Tibial nerve (tissue), 4 donors: ENCODE measurements around the gene INO80E. TPM values are rescaled to one million over a fixed set of nuclear protein-coding genes. Genes with fewer than 3 reads are reported as not detected.

Source experiments
- DNase-seq, 2 donors: peaks; one replicate each; pipeline ENCODE4 v3.0.0-alpha.2; 2019; ENCODE audit warnings: low spot score in 2 of 2
- H3K27ac ChIP-seq, 4 donors: fragments of 200-600 bp; sonication (generic) in 3 of 4; one replicate each; pipeline ENCODE4 v1.5.1; 2017 to 2019; ENCODE audit warnings: mild to moderate bottlenecking in 1 of 4
- H3K27me3 ChIP-seq, 2 donors: fragments of 200-600 bp; sonication (generic) in 1 of 2; one replicate each; pipeline versions ENCODE4 v1.5.1 to v1.6.0; 2017 to 2019
- H3K36me3 ChIP-seq, 3 donors: fragments of 200-600 bp; sonication (generic); one replicate each; pipeline ENCODE4 v1.5.1; 2018 to 2019
- H3K4me1 ChIP-seq, 4 donors: fragments of 200-600 bp; sonication (generic) in 3 of 4; one replicate each; pipeline ENCODE4 v1.5.1; 2017 to 2019
- H3K4me3 ChIP-seq, 4 donors: fragments of 200-600 bp; sonication (generic) in 3 of 4; one replicate each; pipeline ENCODE4 v1.5.1; 2017 to 2019; ENCODE audit warnings: mild to moderate bottlenecking in 1 of 4, moderate library complexity in 1 of 4
- H3K9me3 ChIP-seq, 4 donors: fragments of 200-600 bp; sonication (generic) in 3 of 4; one replicate each; pipeline ENCODE4 v1.5.1; 2017 to 2019
- EP300 ChIP-seq, 2 donors: sonication (generic); formaldehyde crosslinking; IDR thresholded peaks; one replicate each; pipeline ENCODE4 v1.6.1; 2017; ENCODE audit warnings: antibody characterized with exemption in 2 of 2, mild to moderate bottlenecking in 1 of 2
- POLR2A ChIP-seq, 2 donors: fragments of 450-650 bp; IDR thresholded peaks; one replicate each; pipeline ENCODE4 v1.6.1; 2017; ENCODE audit warnings: antibody characterized with exemption in 2 of 2, mild to moderate bottlenecking in 2 of 2, moderate library complexity in 2 of 2
- WGBS, 2 donors: methylation state at CpG; one replicate each; pipeline ENCODE4 v1.1.5; 2018; 5-methylcytosine and 5-hydroxymethylcytosine counted together
- total RNA-seq, 4 donors: library from RNA; depleted of rRNA; stranded (reverse); fragments of >200 nt; gene quantifications; one replicate each; pipeline ENCODE4 v1.1.0, GENCODE V29; 2016
- TF ChIP-seq, protein P1 (sequence below), 5 experiments: fragments of 200-600 bp in 3 of 5; fragments of 450-650 bp in 2 of 5; sonication (generic) in 3 of 5; IDR thresholded peaks; one replicate each; pipeline ENCODE4 v1.5.1; 2016 to 2019; ENCODE audit warnings: antibody characterized with exemption in 5 of 5, mild to moderate bottlenecking in 3 of 5, moderate library complexity in 2 of 5

The INO80E gene
- total RNA-seq, 4 donors from 2014 or later = 36.6 to 60.4 (median 51.6) TPM

DNA sequence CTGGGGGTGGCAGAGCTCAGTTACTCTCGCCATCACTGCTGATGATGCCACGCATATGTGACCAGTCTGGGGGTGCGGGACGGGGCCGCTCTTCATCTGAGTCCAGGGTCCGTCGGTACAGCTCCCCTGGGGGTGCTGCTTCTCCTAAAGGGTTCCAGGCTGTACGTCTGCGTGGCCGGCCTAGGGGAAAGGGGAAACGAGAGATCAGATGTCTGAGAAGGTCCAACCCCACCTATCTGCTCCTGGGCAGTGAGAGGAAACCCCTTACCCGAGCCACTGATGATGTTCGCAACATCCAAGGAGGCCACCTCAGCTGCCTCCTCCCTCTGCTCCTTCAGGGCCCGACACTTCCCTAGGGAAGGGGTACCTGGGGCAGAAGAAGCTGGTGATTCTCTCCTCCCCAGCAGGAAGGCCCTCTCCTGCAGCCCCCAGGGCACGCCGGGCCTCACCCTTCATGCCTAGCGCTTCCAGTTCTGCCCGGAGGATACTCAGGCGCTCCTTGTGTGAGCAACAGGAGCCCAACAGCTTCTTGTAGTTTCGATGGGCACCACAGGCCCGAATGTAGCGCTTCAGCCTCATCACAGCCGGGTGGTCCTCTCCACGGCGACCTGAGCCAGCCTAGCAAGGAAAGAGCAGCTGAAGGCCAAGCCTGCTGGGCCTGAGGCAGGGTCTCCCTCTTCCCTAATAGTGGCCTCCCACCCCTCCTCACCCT is 2.7 kb upstream of the INO80E start:
- Histone ChIP-seq H3K27me3 (no peaks in the 10 kb centered on the region), H3K4me3 (no peak overlapping the region), H3K27ac (no peak overlapping the region), H3K36me3 (peaks cover 8 to 68% (median 14%) of the 10 kb centered on the region in 3 donors), H3K9me3 (no peaks in the 10 kb centered on the region), H3K4me1 (peaks cover 0 to 30% (median 13%) of the 10 kb centered on the region in 4 donors)
- DNase-seq = no peak
- TF ChIP-seq POLR2A (IDR thresholded peaks at IDR 0.05) = no peak
- WGBS, 2 donors = 87 to 88% methylated on average over 20 to 23 of the region's 25 CpGs

DNA sequence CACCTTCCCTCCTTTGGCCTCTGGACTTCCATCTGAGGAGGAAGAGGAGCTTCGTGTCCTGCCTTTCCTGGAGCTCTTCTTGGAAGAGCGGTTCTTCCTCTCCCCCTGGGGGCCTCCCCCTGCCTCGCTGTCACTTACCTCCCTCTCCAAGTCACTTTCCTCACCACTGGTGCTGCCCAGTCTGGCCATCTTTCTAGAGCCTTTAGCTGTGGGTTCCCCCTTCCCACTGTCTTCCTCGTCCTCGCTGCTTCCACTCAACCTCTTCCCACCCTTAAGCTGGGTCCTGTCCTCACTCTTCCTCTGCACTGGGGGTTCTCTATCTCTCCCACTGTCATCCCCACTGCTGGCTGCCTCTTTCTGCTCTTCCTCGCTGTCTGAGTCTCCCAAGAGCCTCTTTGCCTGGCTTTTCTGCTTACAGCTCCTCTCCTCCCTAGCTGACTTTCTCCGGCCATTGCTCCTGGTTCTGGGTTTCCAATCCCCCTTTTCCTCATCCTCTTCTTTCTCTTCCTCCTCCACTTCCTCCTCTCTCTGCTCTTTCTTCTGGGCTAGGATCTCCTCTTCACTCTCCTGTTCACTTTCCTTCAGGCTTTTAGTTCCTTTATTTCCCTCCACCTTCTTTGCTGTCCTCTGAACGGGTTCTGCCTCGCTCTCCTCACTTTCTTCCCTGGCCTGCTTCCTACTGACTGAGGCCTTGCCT is 2.0 kb upstream of the INO80E start:
- no peak for DNase-seq
- peak overlapping the region in 1 of 4 donors; percentile 79 for H3K4me3 ChIP-seq
- H3K4me1 ChIP-seq = peaks cover 0 to 30% (median 13%) of the 10 kb centered on the region in 4 donors
- H3K9me3 ChIP-seq = no peaks in the 10 kb centered on the region
- H3K27ac ChIP-seq = peak overlapping the region in 2 of 4 donors; percentile 8 to 100
- TF ChIP-seq POLR2A (IDR thresholded peaks at IDR 0.05) (no peak), EP300 (IDR thresholded peaks at IDR 0.05) (no peak)
- TF ChIP-seq, protein P1, sequence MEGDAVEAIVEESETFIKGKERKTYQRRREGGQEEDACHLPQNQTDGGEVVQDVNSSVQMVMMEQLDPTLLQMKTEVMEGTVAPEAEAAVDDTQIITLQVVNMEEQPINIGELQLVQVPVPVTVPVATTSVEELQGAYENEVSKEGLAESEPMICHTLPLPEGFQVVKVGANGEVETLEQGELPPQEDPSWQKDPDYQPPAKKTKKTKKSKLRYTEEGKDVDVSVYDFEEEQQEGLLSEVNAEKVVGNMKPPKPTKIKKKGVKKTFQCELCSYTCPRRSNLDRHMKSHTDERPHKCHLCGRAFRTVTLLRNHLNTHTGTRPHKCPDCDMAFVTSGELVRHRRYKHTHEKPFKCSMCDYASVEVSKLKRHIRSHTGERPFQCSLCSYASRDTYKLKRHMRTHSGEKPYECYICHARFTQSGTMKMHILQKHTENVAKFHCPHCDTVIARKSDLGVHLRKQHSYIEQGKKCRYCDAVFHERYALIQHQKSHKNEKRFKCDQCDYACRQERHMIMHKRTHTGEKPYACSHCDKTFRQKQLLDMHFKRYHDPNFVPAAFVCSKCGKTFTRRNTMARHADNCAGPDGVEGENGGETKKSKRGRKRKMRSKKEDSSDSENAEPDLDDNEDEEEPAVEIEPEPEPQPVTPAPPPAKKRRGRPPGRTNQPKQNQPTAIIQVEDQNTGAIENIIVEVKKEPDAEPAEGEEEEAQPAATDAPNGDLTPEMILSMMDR (IDR thresholded peaks at IDR 0.05) = no peak
- H3K36me3 ChIP-seq = peaks cover 9 to 65% (median 14%) of the 10 kb centered on the region in 3 donors
- no peaks in the 10 kb centered on the region for H3K27me3 ChIP-seq
- WGBS, 2 donors = 82 to 83% methylated on average over 9 of the region's 9 CpGs

DNA sequence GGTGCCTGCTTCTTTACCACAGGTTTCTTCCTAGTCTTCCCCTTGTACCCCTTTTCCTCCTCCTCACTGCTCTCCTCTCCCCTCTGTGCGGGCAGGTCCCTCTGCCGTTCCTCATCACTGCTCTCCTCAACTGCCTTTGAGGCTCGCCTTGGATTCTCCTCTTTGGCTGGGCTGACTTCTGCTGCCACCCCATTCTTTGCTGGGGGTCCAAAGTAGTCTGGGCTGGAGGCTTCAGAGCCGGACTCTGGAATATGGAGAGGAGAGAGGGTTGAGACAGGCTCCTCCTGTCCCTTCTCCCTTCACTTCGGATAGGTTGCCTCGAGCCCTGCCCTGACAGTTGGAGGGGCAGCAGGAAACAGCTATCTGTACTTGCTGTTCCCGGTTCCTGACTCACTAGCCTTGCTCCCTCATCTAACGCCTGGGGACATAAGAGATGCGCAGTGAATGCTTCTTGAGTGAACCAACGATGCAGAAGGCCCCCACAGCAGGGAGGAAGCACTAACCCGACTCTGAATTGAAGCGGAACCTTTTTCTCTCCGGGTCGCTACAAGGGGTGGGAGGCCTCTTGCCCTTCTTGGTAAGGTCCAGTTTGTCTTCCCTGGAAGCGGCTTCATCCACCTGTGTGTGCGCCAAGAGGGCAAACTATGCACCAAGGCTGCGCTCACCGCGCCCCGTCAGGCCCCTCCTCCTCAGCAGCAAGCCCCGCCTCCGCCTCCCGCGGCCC is 1.3 kb upstream of the INO80E start:
- DNase-seq = peak in 1 of 2 donors; percentile 39
- Histone ChIP-seq H3K9me3 (no peaks in the 10 kb centered on the region), H3K4me3 (peak overlapping the region; percentile 78 to 97 (median 82)), H3K27me3 (no peaks in the 10 kb centered on the region), H3K4me1 (peaks cover 0 to 30% (median 13%) of the 10 kb centered on the region in 4 donors), H3K27ac (peak overlapping the region; percentile 94 to 100 (median 96)), H3K36me3 (peaks cover 6 to 65% (median 14%) of the 10 kb centered on the region in 3 donors)
- TF ChIP-seq EP300 (IDR thresholded peaks at IDR 0.05) (no peak), POLR2A (IDR thresholded peaks at IDR 0.05) (no peak)
- TF ChIP-seq, protein P1 (IDR thresholded peaks at IDR 0.05) = no peak
- WGBS, 2 donors = 7 to 9% methylated on average over 16 to 24 of the region's 24 CpGs

DNA sequence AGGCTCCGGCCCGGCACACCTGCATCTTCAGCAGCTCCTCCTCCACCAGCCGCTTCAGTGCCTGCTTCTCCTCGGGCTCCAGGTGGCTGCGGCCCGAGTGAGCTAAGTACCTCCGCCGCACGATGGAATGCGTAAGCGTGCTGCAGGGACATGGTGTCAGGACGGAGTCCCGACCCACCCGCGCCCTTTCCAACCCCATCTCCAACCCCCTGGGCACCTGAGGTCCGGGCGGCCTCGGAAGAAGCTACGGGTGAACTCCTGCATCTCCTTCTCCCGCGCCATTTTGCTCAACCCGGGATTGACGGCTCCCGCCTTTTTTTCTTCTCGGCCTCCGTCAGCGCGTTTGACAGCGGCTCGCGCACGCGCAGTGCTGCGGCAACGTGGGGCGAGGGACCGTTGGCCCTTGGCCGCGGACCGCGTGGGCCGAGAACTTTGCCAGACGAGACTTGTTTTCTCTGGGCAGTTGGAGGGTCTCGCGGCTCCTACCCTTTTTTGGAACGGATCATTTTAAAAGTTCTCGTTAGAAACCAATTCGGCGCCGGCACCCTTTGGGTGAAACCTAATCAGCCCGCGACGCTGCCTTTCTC is 624 bp upstream of the INO80E start, which contains the start of gene HIRIP3:
Gene HIRIP3 (minus strand): TSS at position 294 of the 587 bp plus-strand sequence. CDS start 12 bp downstream, at position 282.
- Histone ChIP-seq H3K27me3 (no peaks in the 10 kb centered on the region), H3K27ac (peak within 1 kb of the TSS; percentile 94 to 100 (median 96)), H3K9me3 (no peaks in the 10 kb centered on the region), H3K36me3 (peaks cover 6 to 64% (median 13%) of the 10 kb centered on the region in 3 donors), H3K4me1 (peaks cover 0 to 30% (median 13%) of the 10 kb centered on the region in 4 donors), H3K4me3 (peak within 1 kb of the TSS; percentile 78 to 97 (median 82))
- 0 to 1% methylated on average over 46 to 51 of the region's 53 CpGs for WGBS, 2 donors
- peak in 1 of 2 donors; percentile 78 for TF ChIP-seq EP300 (IDR thresholded peaks at IDR 0.05)
- TF ChIP-seq POLR2A (IDR thresholded peaks at IDR 0.05) = no peak
- TF ChIP-seq, protein P1 (IDR thresholded peaks at IDR 0.05) = no peak
- peak; percentile 68 to 74 for DNase-seq

DNA sequence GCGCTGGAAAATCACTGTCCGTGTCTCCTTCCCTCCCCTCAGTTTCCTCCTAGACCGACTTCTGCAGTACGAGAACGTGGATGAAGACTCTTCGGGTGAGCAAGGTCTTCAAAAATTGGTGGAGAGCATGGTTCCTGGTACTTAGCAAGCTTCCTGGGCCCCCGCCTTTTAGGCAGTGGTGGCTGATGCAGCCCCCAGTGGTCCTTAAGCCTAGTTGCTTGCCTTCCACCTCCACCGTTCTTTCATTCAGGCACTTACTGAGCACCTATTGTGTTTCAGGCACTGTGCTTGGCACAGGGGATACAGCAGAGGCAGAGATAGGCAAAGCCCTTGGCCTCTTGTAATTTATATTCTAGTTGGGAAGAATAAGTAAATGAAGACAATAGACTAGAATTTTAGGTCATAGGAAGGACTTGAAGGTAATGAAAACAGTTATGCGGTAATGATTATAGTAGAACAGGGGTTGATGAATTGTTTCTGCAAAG is 767 bp downstream of the INO80E start:
- peak overlapping the region; percentile 78 to 97 (median 82) for H3K4me3 ChIP-seq
- peaks cover 0 to 30% (median 13%) of the 10 kb centered on the region in 4 donors for H3K4me1 ChIP-seq
- H3K27ac ChIP-seq = peak overlapping the region in 2 of 4 donors; percentile 98 to 100
- H3K27me3 ChIP-seq = no peaks in the 10 kb centered on the region
- WGBS, 2 donors = 18 to 22% methylated on average over 9 of the region's 9 CpGs
- no peak for DNase-seq
- TF ChIP-seq, protein P1 (IDR thresholded peaks at IDR 0.05) = no peak
- no peak for TF ChIP-seq EP300 (IDR thresholded peaks at IDR 0.05)
- no peak for TF ChIP-seq POLR2A (IDR thresholded peaks at IDR 0.05)
- H3K36me3 ChIP-seq = peaks cover 5 to 64% (median 6%) of the 10 kb centered on the region in 3 donors
- H3K9me3 ChIP-seq = no peaks in the 10 kb centered on the region
